ENCODE data around the gene KIF7. TPM values are rescaled to one million over a fixed set of nuclear protein-coding genes. Genes with fewer than 3 reads are reported as not detected.

KIF7 gene
- total RNA-seq, 3 donors from 2014 or later (not counting 1 experiment from before 2014, with no cell fraction given), result 0.93 to 3.6 (median 1.6) TPM

DNA sequence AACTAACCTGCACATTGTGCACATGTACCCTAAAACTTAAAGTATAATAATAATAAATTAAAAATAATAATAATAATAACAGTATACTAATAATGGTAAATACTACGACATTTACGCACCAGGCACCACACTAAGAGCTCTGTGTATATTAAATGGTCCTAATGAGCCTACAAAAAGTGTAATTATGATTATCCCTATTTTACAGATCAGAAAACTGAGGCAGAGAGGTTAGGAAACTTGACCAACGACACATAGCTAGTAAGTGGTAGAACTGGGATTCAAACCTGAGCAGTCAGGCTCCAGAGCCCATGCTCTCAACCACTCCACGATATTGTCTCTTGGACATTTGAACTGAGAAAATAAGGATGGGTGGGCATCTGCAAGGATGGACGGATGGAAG is 15.0 kb downstream of the KIF7 start:
- Mint-ChIP-seq H3K4me3 (no peak overlapping the region), H3K36me3 (no peaks in the 10 kb centered on the region), H3K4me1 (peaks cover 0 to 5% of the 10 kb centered on the region in 2 donors), H3K27me3 (ENCODE audit: low read depth in 2 of 2) (no peaks in the 10 kb centered on the region), H3K9me3 (no peaks in the 10 kb centered on the region), H3K27ac (no peak overlapping the region)
- TF ChIP-seq, protein P1, sequence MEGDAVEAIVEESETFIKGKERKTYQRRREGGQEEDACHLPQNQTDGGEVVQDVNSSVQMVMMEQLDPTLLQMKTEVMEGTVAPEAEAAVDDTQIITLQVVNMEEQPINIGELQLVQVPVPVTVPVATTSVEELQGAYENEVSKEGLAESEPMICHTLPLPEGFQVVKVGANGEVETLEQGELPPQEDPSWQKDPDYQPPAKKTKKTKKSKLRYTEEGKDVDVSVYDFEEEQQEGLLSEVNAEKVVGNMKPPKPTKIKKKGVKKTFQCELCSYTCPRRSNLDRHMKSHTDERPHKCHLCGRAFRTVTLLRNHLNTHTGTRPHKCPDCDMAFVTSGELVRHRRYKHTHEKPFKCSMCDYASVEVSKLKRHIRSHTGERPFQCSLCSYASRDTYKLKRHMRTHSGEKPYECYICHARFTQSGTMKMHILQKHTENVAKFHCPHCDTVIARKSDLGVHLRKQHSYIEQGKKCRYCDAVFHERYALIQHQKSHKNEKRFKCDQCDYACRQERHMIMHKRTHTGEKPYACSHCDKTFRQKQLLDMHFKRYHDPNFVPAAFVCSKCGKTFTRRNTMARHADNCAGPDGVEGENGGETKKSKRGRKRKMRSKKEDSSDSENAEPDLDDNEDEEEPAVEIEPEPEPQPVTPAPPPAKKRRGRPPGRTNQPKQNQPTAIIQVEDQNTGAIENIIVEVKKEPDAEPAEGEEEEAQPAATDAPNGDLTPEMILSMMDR (IDR thresholded peaks at IDR 0.05), result no peak
- H3K27ac ChIP-seq (ENCODE audit: low read length), result no peak overlapping the region
- 96% methylated on average over 3 of the region's 5 CpGs for WGBS (ENCODE audit: insufficient coverage)
- DNase-seq (no peak), ATAC-seq (no peak)
- no peaks in the 10 kb centered on the region for H3K27me3 ChIP-seq (ENCODE audit: control insufficient read depth, insufficient read depth, low read length)
- peaks cover 4% of the 10 kb centered on the region for H3K4me1 ChIP-seq (ENCODE audit: control insufficient read depth, insufficient read depth, low read length)
- H3K4me3 ChIP-seq (ENCODE audit: low read length), result no peak overlapping the region
- intact Hi-C loops (cut with micrococcal nuclease), result no loop called here
- no peaks in the 10 kb centered on the region for H3K36me3 ChIP-seq (ENCODE audit: control insufficient read depth, insufficient read depth, low read length)
- H3K9me3 ChIP-seq (ENCODE audit: control insufficient read depth, insufficient read depth, low read length), result no peaks in the 10 kb centered on the region

DNA sequence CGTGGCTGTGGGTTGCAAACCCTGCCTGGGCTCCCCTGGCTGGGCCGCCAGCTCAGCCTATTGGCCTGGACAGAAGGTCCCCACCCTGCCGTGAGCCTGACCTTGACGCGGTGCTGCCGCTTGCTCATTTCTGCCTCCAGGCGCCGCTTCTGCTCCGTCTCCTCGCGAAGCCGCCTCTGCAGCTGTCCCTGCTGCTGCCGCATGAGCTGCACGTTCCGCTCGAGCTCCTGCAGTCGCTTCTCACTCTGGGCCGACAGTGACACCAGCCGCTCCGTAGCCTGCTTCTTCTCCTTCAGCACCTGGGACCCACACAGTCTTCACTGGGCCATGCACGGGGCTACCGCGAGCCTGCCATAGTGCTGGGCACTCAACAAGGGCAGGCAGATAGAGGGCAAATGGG is 21.7 kb downstream of the KIF7 start:
- H3K9me3 Mint-ChIP-seq, result no peaks in the 10 kb centered on the region
- Histone ChIP-seq H3K9me3 (ENCODE audit: control insufficient read depth, insufficient read depth, low read length) (no peaks in the 10 kb centered on the region), H3K27me3 (ENCODE audit: control insufficient read depth, insufficient read depth, low read length) (no peaks in the 10 kb centered on the region), H3K36me3 (ENCODE audit: control insufficient read depth, insufficient read depth, low read length) (no peaks in the 10 kb centered on the region), H3K27ac (ENCODE audit: low read length) (no peak overlapping the region), H3K4me3 (ENCODE audit: low read length) (no peak overlapping the region), H3K4me1 (ENCODE audit: control insufficient read depth, insufficient read depth, low read length) (no peaks in the 10 kb centered on the region)
- intact Hi-C loops (cut with micrococcal nuclease), result no loop called here
- ATAC-seq (no peak), DNase-seq (no peak)
- no peaks in the 10 kb centered on the region for H3K4me1 Mint-ChIP-seq
- H3K4me3 Mint-ChIP-seq, result no peak overlapping the region
- no peak overlapping the region for H3K27ac Mint-ChIP-seq
- no peaks in the 10 kb centered on the region for H3K27me3 Mint-ChIP-seq (ENCODE audit: low read depth in 2 of 2)
- 93% methylated on average over 23 of the region's 23 CpGs for WGBS (ENCODE audit: insufficient coverage)
- H3K36me3 Mint-ChIP-seq, result no peaks in the 10 kb centered on the region
- TF ChIP-seq, protein P1 (IDR thresholded peaks at IDR 0.05), result no peak

DNA sequence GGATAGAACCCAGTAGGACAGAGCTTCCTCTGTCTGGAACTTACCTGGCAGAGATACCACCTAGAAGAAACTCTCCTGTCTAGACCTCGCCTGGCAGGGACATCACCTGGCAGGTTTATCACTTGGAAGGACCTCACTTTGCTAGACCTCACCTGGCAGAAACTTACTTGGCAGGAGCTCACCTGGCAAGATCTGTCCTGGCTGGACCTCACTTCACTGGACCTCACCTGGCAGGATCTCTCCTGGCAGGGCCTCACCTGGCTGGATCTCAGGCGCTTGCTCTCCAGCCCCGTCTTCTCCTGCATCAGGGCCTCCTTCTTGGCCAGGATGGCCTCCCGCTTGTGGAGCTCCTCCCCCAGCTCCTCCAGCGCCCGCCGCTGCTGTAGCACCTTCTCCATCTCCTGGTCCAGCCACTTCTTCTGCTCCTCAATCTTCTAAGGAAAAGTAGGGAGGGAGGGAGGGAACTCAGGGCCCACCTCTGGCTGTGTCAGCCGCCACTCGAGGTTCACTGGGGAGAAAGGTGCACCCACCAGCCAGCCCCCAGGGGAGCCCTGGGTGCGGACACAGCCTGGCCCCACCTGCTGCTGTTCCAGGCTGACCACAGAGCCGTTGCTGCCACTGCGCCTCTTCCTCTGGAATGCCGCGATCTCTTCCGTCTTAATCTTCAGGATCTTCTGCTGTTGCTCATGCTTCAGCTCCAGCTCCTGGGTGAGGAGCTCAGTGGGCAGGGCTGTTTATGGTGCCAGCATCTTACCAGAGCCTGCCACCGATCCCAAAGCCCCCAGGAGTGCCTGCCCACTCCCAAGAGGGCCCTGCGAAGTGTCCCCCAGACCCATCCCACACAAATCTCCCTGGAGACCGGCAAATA is 22.5 kb downstream of the KIF7 start:
- intact Hi-C loops (cut with micrococcal nuclease), result no loop called here

More for the DNA sequence above, 22.5 kb downstream of the KIF7 start:
- H3K36me3 Mint-ChIP-seq, result no peaks in the 10 kb centered on the region
- H3K9me3 ChIP-seq (ENCODE audit: control insufficient read depth, insufficient read depth, low read length), result no peaks in the 10 kb centered on the region
- H3K9me3 Mint-ChIP-seq, result no peaks in the 10 kb centered on the region
- H3K27me3 ChIP-seq (ENCODE audit: control insufficient read depth, insufficient read depth, low read length), result no peaks in the 10 kb centered on the region
- no peaks in the 10 kb centered on the region for H3K36me3 ChIP-seq (ENCODE audit: control insufficient read depth, insufficient read depth, low read length)
- H3K4me3 ChIP-seq (ENCODE audit: low read length), result no peak overlapping the region
- no peak overlapping the region for H3K4me3 Mint-ChIP-seq
- no peak overlapping the region for H3K27ac ChIP-seq (ENCODE audit: low read length)
- ATAC-seq, result no peak
- H3K4me1 Mint-ChIP-seq, result no peaks in the 10 kb centered on the region
- no peak for DNase-seq
- no peaks in the 10 kb centered on the region for H3K4me1 ChIP-seq (ENCODE audit: control insufficient read depth, insufficient read depth, low read length)
- no peaks in the 10 kb centered on the region for H3K27me3 Mint-ChIP-seq (ENCODE audit: low read depth in 2 of 2)
- 96% methylated on average over 15 of the region's 18 CpGs for WGBS (ENCODE audit: insufficient coverage)
- H3K27ac Mint-ChIP-seq, result no peak overlapping the region
- TF ChIP-seq, protein P1 (IDR thresholded peaks at IDR 0.05), result no peak

All from natural killer cell (primary cell).